Stimulated activated naive CD8-positive, alpha-beta T cell treated with anti-CD3 and anti-CD28 coated beads, Interleukin-15, Interleukin-2, amounts not matched to agents 100 ng/mL and 50 ng/mL, for 24 hours (primary cell): Measurements from ENCODE around the gene AWAT1.

Experiments used
- H3K27ac Mint-ChIP-seq: one replicate; pipeline ENCODE4 v1.8.0; 2021; ENCODE audit warnings: mild to moderate bottlenecking, mixed read lengths
- H3K27me3 Mint-ChIP-seq: one replicate; pipeline ENCODE4 v1.8.0; 2021; ENCODE audit warnings: mixed read lengths
- H3K36me3 Mint-ChIP-seq: one replicate; pipeline ENCODE4 v1.8.0; 2021; ENCODE audit warnings: low read depth, mixed read lengths
- H3K4me1 Mint-ChIP-seq: one replicate; pipeline ENCODE4 v1.8.0; 2021; ENCODE audit warnings: low read depth, mixed read lengths
- H3K4me3 Mint-ChIP-seq: one replicate; pipeline ENCODE4 v1.8.0; 2021; ENCODE audit warnings: mild to moderate bottlenecking, mixed read lengths
- H3K9me3 Mint-ChIP-seq: one replicate; pipeline ENCODE4 v1.8.0; 2021; ENCODE audit warnings: mixed read lengths

The AWAT1 gene

DNA sequence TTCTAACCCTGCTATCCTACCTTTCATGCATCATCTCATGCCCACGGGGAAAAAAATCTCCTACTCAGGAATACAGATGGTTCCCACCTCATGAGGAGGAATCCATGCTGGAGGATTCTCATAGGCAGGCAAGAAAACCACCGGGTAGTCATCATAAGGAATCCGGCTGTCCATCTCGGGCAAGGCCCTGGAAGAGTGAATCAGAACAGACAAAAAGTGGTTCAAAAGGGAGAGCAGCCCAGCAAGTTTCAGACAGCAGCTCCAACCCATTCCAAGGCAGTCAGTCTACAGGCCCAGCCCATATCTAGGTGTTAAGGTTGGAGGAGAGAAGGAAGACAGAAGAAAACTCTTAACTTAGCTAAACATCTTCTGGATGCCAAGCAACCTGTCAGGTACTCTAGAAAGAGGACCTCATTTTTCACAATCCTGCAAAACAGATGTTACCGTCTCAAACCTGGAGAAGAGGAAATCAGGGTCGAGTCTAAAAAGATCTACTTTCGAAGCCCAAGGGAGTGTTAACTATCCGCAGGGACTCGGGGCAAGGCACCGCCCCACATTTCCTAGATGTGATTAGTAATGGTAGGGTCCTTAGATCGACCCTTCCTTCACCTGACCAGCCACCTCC is 54.8 kb downstream of the AWAT1 start:
- Mint-ChIP-seq H3K9me3 (no peaks in the 10 kb centered on the region), H3K27ac (peak overlapping the region; percentile 86), H3K4me3 (peak overlapping the region; percentile 93), H3K27me3 (no peaks in the 10 kb centered on the region), H3K4me1 (peaks cover 10% of the 10 kb centered on the region), H3K36me3 (peaks cover 10% of the 10 kb centered on the region)
